ENCODE results near the gene OGDH.

- TF ChIP-seq POLR2A (IDR thresholded peaks at IDR 0.05) = no peak
- TF ChIP-seq, protein P1, sequence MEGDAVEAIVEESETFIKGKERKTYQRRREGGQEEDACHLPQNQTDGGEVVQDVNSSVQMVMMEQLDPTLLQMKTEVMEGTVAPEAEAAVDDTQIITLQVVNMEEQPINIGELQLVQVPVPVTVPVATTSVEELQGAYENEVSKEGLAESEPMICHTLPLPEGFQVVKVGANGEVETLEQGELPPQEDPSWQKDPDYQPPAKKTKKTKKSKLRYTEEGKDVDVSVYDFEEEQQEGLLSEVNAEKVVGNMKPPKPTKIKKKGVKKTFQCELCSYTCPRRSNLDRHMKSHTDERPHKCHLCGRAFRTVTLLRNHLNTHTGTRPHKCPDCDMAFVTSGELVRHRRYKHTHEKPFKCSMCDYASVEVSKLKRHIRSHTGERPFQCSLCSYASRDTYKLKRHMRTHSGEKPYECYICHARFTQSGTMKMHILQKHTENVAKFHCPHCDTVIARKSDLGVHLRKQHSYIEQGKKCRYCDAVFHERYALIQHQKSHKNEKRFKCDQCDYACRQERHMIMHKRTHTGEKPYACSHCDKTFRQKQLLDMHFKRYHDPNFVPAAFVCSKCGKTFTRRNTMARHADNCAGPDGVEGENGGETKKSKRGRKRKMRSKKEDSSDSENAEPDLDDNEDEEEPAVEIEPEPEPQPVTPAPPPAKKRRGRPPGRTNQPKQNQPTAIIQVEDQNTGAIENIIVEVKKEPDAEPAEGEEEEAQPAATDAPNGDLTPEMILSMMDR (IDR thresholded peaks at IDR 0.05) = no peak
Observed at GRCh38 chr7:44632196-44632595, 25.8 kb downstream of the OGDH start.
